NCI-H1092 treated with DMSO at 0.1 percent for 48 hours (cell line): ENCODE results near the gene MOGAT1.
"Not testable (repeated sequence)": the region's sequence is repeated elsewhere in the genome, so short reads cannot be mapped to it uniquely, and the experiment has no call there.

Experiments used
- DNase-seq: peaks from one replicate; lab custom pipeline; 2025; lab: John Stamatoyannopoulos, UW

Gene MOGAT1

GRCh38 chr2:222670191-222671038, 1.0 kb upstream of the MOGAT1 start:
- no peak for DNase-seq

GRCh38 chr2:222672068-222672401, 577 bp downstream of the MOGAT1 start:
- DNase-seq = no peak

GRCh38 chr2:222673273-222673672, 1.8 kb downstream of the MOGAT1 start:
- no peak for DNase-seq

DNA sequence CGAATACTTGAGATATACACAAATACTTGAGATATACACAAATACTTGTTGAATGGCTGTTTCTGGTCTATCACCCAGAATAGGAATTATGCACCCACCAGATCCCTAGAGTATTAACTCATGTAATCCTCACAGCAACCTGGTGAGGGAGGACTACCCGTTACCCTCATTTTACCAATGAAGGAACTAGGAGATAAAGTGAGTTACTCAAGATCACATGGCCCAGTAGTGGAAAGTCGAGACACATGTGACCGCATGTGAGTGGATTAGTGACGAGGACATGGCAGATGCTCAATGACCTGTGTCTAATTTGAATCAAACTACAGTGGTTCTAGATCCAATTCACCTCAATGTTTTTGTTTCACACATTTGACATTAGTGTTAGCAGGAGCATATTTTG, 2.4 kb downstream of the MOGAT1 start:
- no peak for DNase-seq

GRCh38 chr2:222677981-222678380, 6.5 kb downstream of the MOGAT1 start:
- DNase-seq = no peak

- no peak for DNase-seq
These were observed 12.3 kb downstream of the MOGAT1 start for GRCh38 chr2:222683805-222684204.

DNA sequence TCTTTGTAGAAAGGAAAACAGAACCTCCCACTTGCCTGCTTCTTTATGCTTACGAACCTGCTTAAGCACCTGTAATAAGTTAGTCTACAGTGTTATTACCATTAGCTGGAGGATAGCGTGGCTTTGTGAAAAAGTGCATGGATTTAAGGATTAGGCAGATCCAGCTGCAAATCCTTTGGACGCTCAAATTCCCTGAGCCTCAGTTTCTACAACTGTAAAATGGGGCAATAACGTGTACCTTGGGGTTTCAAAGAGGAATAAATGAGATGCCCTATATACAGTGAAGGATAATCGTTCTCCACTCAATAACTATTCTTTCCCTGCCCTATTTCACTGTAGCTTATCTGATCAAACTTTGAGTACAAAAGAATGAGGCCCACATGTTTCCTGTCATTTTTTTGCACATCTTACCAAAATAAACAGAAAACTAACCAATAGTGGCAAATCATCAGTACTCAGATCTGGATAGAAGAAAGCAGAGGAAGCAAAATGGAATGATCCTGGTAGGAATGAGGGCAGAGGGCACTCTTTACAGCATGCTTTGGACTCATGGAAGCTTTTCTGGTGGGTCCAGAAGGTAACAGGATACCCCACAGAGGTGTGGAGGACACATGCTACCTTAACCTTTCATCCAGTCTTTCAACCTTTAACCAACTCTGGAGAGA, 14.8 kb downstream of the MOGAT1 start:
- DNase-seq = no peak

DNA sequence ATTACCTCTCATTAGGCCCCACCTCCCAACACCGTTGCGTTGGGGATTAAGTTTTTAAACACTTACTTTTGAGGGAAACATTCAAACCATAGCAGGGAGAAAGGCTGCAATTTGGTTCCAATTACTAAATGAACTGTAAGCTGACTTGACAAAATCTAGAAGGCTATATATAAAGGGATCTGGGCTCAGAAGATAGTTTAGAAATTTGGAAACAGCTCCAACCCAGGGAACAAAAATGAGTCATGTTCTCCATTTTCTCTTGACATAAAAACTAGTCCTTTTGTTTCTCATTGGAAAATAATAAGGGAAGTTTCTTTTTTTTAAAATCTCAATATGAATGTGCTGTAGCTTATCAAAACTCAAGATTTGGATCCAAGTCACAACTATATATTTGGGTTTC, 17.5 kb downstream of the MOGAT1 start:
- DNase-seq = no peak

- no peak for DNase-seq
These were observed 17.9 kb downstream of the MOGAT1 start for GRCh38 chr2:222689322-222689721.

DNA sequence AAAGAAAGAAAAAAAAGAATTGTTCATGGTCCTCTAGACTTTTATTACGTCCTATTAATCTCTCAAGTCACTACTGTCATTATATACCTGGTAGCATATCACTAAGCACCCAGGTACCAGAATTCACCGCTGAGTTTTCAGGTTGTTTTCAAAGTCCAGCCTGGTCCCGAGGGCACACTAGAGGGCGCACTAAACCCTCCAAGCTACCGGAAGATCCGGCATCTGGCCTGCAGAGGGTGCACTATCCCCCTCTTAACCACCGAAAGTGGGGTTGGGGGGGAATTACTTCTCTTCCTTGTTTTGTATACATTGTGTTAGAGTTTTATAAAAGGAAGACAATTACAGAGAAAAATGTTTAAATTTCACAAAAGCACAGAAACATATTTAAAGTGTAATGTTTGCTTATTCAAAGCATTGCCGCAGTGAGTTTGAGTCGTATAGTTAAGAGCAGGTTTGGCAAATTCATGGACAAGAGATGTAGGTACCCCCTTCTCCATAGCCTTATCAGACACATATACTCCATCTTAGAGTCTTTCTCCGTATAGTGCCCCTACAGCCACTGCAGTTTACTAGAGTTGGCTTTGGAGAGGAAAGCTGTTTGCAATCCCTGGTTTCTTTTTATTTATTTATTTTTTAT, 19.2 kb downstream of the MOGAT1 start:
- DNase-seq = peak; percentile 63

DNA sequence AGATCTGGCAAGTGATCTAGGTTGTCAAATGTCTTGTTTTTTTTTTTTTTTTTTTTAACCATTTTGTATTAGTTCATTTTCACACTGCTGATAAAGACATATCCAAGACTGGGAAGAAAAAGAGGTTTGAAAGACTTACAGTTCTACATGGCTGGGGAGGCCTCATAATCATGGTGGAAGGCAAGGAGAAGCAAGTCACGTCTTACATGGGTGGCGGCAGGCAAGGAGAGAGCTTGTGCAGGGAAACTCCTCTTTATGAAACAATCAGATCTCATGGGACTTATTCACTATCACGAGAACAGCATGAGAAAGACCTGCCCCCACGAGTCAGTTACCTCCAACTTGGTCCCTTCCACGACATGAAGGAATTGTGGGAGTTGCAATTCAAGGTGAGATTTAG, 22.0 kb downstream of the MOGAT1 start:
- not testable (repeated sequence) for DNase-seq

DNA sequence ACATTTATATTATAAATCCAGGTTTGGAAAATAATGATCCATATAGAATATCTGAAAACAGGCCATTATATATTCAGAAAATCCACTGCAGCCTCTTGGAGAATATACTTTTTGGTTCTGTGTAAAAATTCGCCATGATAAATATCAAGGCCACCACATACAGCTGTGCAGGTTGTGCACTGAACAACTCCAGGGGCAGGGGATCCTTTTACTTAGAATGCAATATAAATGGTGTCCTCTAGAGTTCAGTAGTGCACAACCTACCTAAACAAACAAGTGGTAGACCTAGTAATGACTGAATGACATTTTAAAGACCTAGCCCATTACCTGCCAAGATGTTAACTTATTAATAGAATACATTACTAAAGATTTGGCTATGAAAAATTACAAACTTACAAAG, 22.4 kb downstream of the MOGAT1 start:
- peak; percentile 3 for DNase-seq

DNA sequence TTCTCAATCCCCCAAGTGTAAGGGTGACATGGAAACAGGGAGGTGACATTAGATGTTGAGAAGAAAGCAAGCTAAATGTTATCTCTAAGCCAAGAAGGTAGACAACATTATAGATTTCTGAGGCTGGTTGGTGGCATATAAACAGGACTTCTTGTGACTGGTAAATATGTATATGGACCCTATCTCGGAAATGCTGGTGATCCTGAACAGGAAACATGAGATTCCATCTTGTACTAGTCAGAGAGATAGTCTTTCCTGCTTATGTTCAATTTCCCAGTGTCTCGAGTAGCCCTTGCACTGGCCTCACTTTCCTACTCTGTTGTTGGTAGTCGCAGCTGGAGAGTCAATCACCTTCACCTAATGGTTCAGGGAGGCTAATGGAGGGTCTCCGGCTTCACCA, 26.8 kb downstream of the MOGAT1 start:
- DNase-seq = no peak

- no peak for DNase-seq
These were observed 29.8 kb downstream of the MOGAT1 start for GRCh38 chr2:222701233-222701632.

GRCh38 chr2:222701721-222702131, 30.3 kb downstream of the MOGAT1 start:
- DNase-seq = no peak

DNA sequence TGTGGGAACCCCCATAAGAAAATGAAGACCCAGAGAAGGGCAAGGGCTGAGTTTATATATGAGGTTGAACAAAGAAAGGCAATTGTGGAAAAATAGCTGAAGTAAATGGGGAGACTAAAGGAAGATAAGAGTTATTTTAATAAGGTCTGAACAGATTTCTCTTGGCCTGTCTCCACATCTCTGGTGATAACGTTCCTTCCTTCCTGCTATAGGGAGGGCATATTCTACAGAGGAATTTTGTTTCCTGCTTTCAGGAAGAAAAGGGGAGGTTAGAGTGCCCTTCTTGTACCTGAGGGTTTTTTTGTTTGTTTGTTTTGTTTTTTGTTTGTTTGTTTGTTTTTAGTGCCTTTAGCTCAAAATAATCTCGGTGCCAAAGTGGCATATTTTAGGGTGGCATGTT, 31.6 kb downstream of the MOGAT1 start:
- no peak for DNase-seq

DNA sequence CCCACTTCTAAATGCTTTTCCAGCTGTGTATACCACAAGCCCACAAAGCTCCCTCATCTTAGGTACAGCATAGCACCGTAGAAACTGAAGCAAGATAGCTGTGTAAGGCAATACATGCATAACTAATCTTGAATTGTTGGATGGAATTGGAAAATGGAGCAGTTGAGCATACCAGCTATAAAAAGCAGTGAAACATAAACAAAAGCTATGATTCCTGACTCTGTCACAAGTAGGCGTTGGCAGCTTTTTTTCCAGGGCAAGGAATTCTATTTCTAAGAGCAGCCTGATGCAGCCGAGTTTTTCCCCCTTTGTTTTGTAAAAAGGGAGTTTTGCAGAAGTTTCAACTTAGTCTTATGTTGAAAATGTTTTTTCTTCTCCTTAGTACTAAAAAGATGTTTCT, 32.4 kb downstream of the MOGAT1 start:
- no peak for DNase-seq

DNA sequence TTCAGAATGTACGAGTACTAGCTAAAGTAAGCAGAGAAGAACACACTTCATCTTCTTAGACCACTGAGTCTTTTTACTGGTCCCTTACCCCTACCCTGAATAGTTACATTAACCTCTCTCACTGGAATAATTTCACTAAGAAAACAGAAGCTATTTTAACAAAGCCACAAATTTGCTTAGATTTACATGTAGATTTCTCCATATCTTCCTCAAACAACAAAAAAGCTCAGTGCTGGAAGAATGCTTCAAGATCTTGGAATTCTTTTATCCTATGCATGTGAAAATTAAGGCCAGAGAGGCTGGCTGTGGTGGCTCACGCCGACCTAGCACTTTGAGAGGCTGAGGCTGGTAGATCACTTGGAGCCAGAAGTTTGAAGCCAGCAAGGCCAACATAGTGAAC, 35.2 kb downstream of the MOGAT1 start:
- DNase-seq = no peak

DNA sequence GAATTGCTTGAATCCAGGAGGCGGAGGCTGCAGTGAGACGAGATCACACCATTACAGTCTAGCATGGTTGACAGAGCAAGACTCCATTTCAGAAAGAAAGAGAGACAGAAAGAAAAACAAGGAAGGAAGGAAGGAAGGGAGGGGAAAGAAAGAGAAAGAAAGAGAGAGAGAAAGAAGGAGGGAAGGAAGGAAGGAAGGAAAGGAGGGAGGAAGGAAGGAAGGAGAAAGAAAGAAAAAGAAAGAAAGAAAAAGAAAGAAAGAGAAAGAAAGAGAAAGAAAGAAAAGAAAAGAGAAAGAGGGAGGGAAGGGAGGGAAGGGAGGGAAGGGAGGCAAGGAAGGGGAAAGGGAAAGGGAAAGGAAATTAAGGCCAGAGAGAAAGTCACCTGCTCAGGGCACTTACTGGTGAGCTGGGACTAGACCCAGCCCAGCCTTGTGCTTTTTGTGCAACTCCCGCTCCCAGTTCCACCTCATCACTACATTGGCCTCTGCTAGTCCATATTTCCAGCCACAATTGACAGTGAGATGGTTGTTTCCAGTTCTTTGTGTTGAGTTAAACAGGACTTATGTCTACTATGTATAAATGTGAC, 35.7 kb downstream of the MOGAT1 start:
- no peak for DNase-seq

DNA sequence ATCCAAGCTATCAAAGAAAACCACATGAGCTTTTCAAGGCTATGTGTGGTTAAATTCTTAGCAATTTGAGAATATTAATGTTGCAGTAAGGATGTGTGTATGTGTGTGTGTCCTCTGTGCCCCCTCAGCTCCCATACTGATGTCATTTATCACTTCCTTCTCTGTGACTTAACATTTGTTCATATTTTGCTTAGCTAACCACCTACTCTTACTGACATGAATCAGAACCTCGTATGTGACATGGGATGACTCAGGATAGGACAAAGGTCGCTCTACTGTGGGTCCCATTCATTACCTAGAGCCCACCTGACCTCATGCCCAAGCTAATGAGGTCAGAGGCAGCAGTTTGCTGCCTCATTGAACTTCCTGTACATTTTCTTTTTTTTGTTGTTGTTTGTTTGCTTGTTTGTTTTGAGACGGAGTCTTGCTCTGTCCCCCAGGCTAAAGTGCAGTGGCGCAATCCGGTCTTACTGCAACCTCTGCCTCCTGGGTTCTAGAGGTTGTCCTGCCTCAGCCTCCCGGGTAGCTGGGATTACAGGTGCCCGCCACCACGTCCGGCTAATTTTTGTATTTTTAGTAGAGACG, 36.3 kb downstream of the MOGAT1 start:
- no peak for DNase-seq

DNA sequence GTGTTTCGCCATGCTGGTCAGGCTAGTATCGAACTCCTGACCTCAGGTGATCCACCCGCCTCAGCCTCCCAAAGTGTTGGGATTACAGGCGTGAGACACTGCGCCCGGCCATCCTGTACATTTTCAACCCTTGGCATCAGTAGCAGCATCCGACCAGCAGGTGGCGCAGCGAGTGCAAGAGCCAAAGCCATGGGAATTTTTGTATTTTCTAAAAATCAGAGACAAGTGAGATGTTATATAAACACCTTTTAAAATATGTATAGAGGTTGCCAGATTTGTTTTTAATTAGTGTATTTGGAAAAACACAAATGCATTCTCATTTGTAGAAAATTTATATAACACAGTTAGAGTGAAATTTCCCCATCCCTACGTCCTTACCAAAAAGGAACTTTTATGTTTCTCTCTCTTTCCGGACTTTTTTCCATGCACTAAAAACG, 36.8 kb downstream of the MOGAT1 start:
- peak; percentile 46 for DNase-seq

DNA sequence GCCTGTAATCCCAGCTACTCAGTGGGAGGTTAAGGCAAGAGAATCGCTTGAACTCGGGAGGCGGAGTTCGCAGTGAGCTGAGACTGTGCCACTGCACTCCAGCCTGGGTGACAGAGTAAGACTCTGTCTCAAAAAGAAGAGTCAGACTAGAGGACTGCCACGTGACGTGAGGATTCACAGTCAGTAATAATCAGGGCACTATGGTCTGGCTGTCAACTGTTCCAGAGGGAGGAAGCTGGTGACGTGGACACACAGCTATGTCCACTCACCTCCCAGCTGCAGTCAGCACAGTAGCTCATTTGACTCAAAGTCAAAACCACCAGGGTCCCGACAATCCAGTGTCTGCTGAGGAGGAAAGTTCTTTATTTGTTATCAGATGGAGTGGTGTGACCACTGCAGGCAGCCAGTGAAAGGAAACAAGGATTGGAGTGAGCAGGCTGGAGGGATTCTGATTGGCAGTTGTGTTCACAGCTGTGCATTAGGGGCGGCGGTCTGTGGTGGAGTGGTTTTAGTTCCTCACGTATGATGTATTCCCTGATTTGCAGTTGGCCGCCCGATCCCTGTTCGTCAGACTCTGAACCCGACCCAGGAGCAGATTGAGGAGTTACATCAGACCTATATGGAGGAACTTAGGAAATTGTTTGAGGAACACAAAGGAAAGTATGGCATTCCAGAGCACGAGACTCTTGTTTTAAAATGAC, 37.9 kb downstream of the MOGAT1 start:
- DNase-seq = no peak
